Measurements from ENCODE around the gene TMEM150A.
"Not testable (repeated sequence)": the region's sequence is repeated elsewhere in the genome, so short reads cannot be mapped to it uniquely, and the experiment has no call there.

The TMEM150A gene

GRCh38 chr2:85602476-85603234 is at the start of gene TMEM150A:
Gene TMEM150A, minus strand, starts transcription at chr2:85602698. Its CDS starts 750 bp downstream, at chr2:85601948.
- in situ Hi-C loops (cut with HindIII; ENCODE audit: low sequenced_read_pairs): no loop called here

- in situ Hi-C loops (cut with HindIII; ENCODE audit: low sequenced_read_pairs): no loop called here
Measured at GRCh38 chr2:85652056-85652455, 49.6 kb upstream of the TMEM150A start.

DNA sequence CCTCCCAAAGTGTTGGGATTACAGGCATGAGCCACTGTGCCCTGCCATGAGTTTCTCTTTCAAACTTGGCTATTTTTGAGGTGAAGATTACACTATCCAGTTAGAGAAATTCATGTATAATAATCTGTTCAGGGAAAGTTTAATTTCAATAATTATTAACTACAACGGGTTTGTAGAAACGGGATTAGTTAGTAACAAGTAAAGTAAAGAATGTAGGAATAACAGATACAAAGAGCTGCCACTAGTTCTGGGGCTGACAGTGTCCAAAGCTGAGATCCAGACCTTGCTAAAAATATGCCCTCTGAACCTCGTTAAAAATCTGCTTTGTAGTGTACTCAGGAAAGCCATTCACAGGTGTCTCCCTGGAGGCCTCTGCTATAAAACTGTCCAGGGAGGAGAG is 48.6 kb upstream of the TMEM150A start:
- in situ Hi-C loops (cut with HindIII; ENCODE audit: low sequenced_read_pairs): no loop called here

DNA sequence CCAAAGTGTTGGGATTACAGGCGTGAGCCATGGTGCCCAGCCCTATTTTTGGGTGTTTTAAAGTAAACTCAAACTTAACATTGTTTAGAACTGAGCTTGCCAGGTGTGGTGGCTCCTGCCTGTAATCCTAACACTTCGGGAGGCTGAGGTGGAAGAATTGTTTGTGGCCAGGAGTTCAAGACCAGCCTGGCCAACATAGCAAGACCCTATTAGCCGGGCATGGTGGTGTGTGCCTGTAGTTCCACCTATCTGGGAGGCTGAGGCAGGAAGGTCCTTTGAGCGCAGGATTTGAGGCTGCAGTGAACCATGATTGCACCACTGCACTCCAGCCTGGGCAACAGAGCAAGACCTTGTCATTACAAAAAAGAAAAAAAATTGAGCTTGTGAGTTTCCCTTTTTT is 48.0 kb upstream of the TMEM150A start:
- in situ Hi-C loops (cut with HindIII; ENCODE audit: low sequenced_read_pairs): no loop called here

DNA sequence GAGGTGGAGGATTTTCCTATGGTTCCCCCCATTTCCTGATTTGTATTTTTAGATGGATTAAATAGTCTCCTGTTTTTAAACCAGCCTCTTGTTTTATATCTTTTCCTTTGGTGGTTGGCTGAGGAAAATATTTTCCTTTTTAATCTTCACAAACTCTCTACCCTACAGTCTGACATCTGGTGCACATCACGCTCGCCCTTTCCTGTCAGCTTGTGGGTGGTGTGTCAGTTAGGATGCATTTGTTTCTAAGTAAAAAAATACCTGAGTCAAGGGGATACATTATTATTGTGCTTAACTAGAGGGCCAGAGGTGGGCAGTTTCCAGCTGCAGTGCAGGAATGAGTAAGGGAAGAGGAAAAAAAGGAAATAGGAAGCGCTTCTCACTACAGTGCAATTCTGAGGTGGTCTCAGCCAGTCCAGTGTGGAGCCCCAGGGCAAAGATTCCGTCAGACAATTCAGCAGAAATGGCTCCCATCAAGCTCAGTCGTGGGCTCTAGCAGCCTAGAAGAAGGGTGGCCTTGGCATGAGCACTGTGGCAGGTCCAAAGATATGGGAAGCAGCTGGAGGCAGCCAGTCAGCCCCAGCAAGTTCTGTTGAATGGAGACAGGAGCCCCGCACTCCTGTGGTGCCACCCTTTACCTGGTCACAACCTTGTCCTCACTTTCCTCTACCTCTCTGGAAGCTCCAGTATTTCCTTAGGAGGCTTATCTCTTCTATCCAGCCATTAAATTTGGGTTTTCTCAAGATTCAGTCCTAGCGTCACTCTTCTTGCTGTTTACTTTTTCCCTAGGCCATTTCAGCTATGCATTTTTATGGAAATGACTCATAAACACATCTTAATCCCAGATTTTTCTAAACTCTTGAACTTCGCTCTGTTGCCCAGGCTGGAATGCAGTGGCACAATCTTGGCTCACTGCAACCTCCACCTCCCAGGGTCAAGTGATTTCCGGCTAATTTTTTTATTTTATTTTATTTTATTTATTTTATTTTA is 47.0 kb upstream of the TMEM150A start:
- in situ Hi-C loops (cut with HindIII; ENCODE audit: low sequenced_read_pairs): no loop called here

DNA sequence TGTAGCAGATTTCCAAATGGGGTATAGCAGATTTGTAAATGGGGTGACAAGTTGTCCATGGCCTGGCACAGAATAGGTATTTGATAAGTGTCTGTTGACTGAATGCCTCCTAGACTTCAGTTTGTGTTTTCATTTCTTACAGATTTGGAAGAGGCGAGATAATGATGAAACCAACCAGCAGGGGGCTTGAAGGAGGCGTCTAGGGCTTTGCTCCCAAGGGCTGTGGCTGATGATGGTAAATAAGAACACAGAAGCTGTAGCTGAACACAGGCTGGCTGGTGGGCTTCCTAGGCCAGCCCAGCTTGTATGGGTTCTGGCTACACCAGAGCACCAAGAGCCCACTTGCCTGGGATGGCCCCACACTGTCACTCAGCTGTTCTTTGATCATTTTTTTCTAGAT is 46.1 kb upstream of the TMEM150A start:
- in situ Hi-C loops (cut with HindIII; ENCODE audit: low sequenced_read_pairs): no loop called here

- in situ Hi-C loops (cut with HindIII; ENCODE audit: low sequenced_read_pairs): no loop called here
Measured at GRCh38 chr2:85647823-85648526, 45.5 kb upstream of the TMEM150A start.

DNA sequence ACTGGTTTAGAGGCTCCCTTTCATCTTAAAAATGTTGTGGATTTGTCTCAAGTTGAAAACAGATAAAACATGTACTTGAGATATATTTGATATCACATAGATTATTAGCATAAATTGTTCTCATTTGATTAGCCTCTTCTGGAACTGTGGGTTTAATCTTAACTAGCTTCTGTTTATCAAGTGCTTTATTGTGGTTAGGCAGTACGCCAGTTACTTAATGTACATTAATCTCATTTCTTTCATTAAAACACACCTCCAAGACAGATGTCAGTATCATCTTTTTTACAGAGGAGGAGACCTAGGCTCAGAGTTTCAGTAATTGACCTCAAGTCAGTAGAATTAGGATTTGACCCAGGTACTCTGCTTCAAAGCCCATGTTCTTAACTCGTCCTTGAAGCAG is 43.7 kb upstream of the TMEM150A start:
- in situ Hi-C loops (cut with HindIII; ENCODE audit: low sequenced_read_pairs): no loop called here

GRCh38 chr2:85644909-85645308 is 42.4 kb upstream of the TMEM150A start:
- in situ Hi-C loops (cut with HindIII; ENCODE audit: low sequenced_read_pairs): no loop called here

DNA sequence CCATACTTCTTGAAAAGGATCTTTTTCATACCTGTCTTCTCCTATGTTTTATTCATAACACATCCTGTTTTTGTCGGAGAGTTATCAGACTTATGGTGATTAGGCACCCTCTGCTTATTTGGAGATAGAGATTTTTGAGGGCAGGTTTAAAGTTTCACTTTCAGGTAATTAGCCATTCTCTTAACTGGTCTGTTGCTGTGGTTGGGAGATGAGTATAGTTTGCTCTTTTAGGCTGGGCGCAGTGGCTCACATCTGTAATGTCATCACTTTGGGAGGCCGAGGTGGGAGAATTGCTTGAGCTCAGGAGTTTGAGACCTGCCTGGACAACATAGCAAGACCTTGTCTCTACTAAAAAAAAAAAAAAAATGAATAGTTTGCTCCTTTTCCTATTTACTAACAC is 40.2 kb upstream of the TMEM150A start:
- in situ Hi-C loops (cut with HindIII; ENCODE audit: low sequenced_read_pairs): no loop called here

DNA sequence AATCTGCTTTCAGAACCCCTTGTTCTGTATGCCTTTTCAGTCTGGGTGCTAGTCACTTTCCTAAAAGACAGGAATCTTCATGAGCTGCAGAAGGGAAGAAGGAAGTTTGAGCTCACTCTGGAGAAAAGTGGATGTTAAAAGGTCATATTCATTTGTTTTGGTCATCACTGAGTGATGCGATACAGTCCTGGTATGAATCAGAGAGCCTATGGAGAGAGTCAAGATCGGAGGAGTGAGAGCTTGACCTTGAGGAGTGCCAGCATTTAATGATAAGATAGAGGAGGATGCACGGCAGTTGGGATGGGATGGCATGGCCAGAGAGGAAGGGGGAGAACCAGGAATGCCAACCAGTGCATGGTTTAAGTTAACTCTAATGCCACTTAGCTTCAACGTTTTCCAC is 33.1 kb upstream of the TMEM150A start:
- in situ Hi-C loops (cut with HindIII; ENCODE audit: low sequenced_read_pairs): no loop called here

DNA sequence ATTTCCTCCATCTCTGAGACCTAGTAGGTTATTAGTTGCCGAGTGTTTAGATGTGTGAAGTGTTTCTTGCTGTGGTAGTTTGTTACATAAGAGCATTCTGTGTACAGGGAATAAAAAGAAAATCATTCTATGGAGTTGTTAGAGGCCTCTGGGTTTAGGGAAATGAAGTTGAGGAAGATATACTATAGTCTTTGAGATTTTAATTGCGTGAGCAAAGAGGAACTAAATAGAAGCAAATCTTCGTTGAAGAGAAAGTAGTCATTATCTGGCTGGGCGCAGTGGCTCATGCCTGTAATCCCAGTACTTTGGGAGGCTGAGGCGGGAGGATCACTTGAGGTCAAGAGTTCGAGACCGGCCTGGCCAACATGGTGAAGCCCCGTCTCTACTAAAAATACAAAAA is 32.5 kb upstream of the TMEM150A start:
- in situ Hi-C loops (cut with HindIII; ENCODE audit: low sequenced_read_pairs): no loop called here

DNA sequence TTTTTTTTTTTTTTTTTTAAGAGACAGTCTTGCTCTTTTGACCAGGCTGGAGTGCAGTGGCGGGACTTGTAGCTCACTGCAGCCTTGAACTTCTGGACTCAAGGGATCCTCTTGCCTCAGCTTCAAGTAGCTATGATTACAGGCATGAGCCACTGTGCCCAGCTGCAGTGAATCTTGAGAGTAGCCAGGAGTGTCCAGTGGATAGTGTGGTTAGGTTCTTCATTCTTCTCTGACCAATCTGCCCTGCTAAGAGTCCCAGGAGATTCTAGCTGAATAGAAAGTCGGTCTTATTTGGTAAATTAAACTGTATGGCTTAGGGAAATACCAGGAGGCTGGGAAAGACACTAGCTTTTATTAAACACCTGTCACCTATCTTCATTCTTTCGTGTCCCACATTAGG is 28.8 kb upstream of the TMEM150A start:
- in situ Hi-C loops (cut with HindIII; ENCODE audit: low sequenced_read_pairs): no loop called here

- in situ Hi-C loops (cut with HindIII; ENCODE audit: low sequenced_read_pairs): no loop called here
Measured at GRCh38 chr2:85628658-85629057, 26.2 kb upstream of the TMEM150A start.

GRCh38 chr2:85623991-85624390 is 21.5 kb upstream of the TMEM150A start:
- in situ Hi-C loops (cut with HindIII; ENCODE audit: low sequenced_read_pairs): no loop called here

- in situ Hi-C loops (cut with HindIII; ENCODE audit: low sequenced_read_pairs): no loop called here
Measured at GRCh38 chr2:85621338-85621737, 18.8 kb upstream of the TMEM150A start.

- in situ Hi-C loops (cut with HindIII; ENCODE audit: low sequenced_read_pairs): no loop called here
Measured at GRCh38 chr2:85619617-85620016, 17.1 kb upstream of the TMEM150A start.

DNA sequence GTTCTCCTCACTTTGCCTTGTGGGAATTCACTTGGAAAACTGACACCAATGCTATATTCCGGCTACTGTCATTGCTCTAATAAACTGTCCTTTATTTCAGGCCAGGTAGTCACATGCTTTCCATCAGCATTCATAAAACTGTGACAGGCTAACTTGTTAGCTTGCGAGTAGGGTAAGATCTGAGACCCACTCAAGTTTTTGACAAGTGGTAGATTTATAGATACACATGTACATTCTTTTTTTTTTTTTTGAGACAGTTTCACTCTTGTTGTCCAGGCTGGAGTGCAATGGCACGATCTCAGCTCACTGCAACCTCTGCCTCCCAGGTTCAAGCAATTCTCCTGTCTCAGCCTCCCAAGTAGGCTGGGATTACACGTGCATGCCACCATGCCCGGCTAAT is 15.2 kb upstream of the TMEM150A start:
- in situ Hi-C loops (cut with HindIII; ENCODE audit: low sequenced_read_pairs): not testable (repeated sequence)

- in situ Hi-C loops (cut with HindIII; ENCODE audit: low sequenced_read_pairs): no loop called here
Measured at GRCh38 chr2:85615413-85615728, 12.9 kb upstream of the TMEM150A start.

- in situ Hi-C loops (cut with HindIII; ENCODE audit: low sequenced_read_pairs): not testable (repeated sequence)
Measured at GRCh38 chr2:85614757-85615156, 12.3 kb upstream of the TMEM150A start.

GRCh38 chr2:85613717-85614515 is 11.4 kb upstream of the TMEM150A start:
- in situ Hi-C loops (cut with HindIII; ENCODE audit: low sequenced_read_pairs): no loop called here

Measured in endothelial cell of hepatic sinusoid (primary cell).